Activated T-cell treated with anti-CD3 and anti-CD28 coated beads, Interleukin-2, amount 50 U/mL, for 24 hours (primary cell): Measurements from ENCODE around the gene SLC22A23.

ENCODE experiments used
- DNase-seq: peaks from one replicate; pipeline ENCODE4 v3.0.0-alpha.2; 2020
- H3K27ac Mint-ChIP-seq: 2 replicates; pipeline ENCODE4 v1.8.0; 2020; ENCODE audit warnings: mild to moderate bottlenecking, mixed read lengths
- H3K27me3 Mint-ChIP-seq: 2 replicates; pipeline ENCODE4 v1.8.0; 2020; ENCODE audit warnings: mixed read lengths
- H3K36me3 Mint-ChIP-seq: 2 replicates; pipeline ENCODE4 v1.8.0; 2020; ENCODE audit warnings: low read depth, mixed read lengths
- H3K4me1 Mint-ChIP-seq: 2 replicates; pipeline ENCODE4 v1.8.0; 2020; ENCODE audit warnings: low read depth, mixed read lengths
- H3K4me3 Mint-ChIP-seq: 2 replicates; pipeline ENCODE4 v1.8.0; 2020; ENCODE audit warnings: mild to moderate bottlenecking, moderate library complexity, mixed read lengths
- H3K9me3 Mint-ChIP-seq: 2 replicates; pipeline ENCODE4 v1.8.0; 2020; ENCODE audit warnings: mixed read lengths

The SLC22A23 gene

GRCh38 chr6:3361312-3362037 is 95.4 kb downstream of the SLC22A23 start:
- Mint-ChIP-seq H3K4me3 (no peak overlapping the region), H3K27me3 (no peaks in the 10 kb centered on the region), H3K9me3 (no peaks in the 10 kb centered on the region), H3K27ac (no peak overlapping the region), H3K36me3 (no peaks in the 10 kb centered on the region), H3K4me1 (peaks cover 3% of the 10 kb centered on the region)
- DNase-seq: no peak

- H3K4me1 Mint-ChIP-seq: peaks cover 9% of the 10 kb centered on the region
- H3K9me3 Mint-ChIP-seq: no peaks in the 10 kb centered on the region
- H3K4me3 Mint-ChIP-seq: no peak overlapping the region
- DNase-seq: no peak
- H3K27ac Mint-ChIP-seq: no peak overlapping the region
- no peaks in the 10 kb centered on the region for H3K36me3 Mint-ChIP-seq
- no peaks in the 10 kb centered on the region for H3K27me3 Mint-ChIP-seq
These were observed 96.2 kb downstream of the SLC22A23 start for GRCh38 chr6:3360727-3361045.

- H3K4me1 Mint-ChIP-seq: peaks cover 13% of the 10 kb centered on the region
- no peaks in the 10 kb centered on the region for H3K27me3 Mint-ChIP-seq
- no peaks in the 10 kb centered on the region for H3K36me3 Mint-ChIP-seq
- no peak overlapping the region for H3K27ac Mint-ChIP-seq
- H3K4me3 Mint-ChIP-seq: no peak overlapping the region
- DNase-seq: no peak
- no peaks in the 10 kb centered on the region for H3K9me3 Mint-ChIP-seq
These were observed 96.7 kb downstream of the SLC22A23 start for GRCh38 chr6:3359973-3360726.

GRCh38 chr6:3359101-3359752 is 97.6 kb downstream of the SLC22A23 start:
- peaks cover 15% of the 10 kb centered on the region for H3K4me1 Mint-ChIP-seq
- no peaks in the 10 kb centered on the region for H3K27me3 Mint-ChIP-seq
- no peak overlapping the region for H3K27ac Mint-ChIP-seq
- no peaks in the 10 kb centered on the region for H3K36me3 Mint-ChIP-seq
- no peaks in the 10 kb centered on the region for H3K9me3 Mint-ChIP-seq
- DNase-seq: no peak
- no peak overlapping the region for H3K4me3 Mint-ChIP-seq

GRCh38 chr6:3358413-3359100 is 98.3 kb downstream of the SLC22A23 start:
- Mint-ChIP-seq H3K36me3 (no peaks in the 10 kb centered on the region), H3K9me3 (no peaks in the 10 kb centered on the region), H3K4me1 (peaks cover 15% of the 10 kb centered on the region), H3K27me3 (no peaks in the 10 kb centered on the region), H3K4me3 (no peak overlapping the region), H3K27ac (no peak overlapping the region)
- no peak for DNase-seq

- Mint-ChIP-seq H3K36me3 (no peaks in the 10 kb centered on the region), H3K9me3 (no peaks in the 10 kb centered on the region), H3K4me3 (no peak overlapping the region), H3K27me3 (no peaks in the 10 kb centered on the region), H3K27ac (no peak overlapping the region), H3K4me1 (peaks cover 15% of the 10 kb centered on the region)
- DNase-seq: no peak
These were observed 99.2 kb downstream of the SLC22A23 start for GRCh38 chr6:3357678-3358077.

- Mint-ChIP-seq H3K27me3 (no peaks in the 10 kb centered on the region), H3K36me3 (no peaks in the 10 kb centered on the region), H3K4me1 (peaks cover 15% of the 10 kb centered on the region), H3K9me3 (no peaks in the 10 kb centered on the region), H3K4me3 (peak overlapping the region; percentile 54), H3K27ac (peak overlapping the region; percentile 30)
- no peak for DNase-seq
These were observed 99.9 kb downstream of the SLC22A23 start for GRCh38 chr6:3356824-3357420.

GRCh38 chr6:3356056-3356823 is 100.6 kb downstream of the SLC22A23 start:
- peak; percentile 68 for DNase-seq
- H3K4me3 Mint-ChIP-seq: peak overlapping the region; percentile 54
- peak overlapping the region; percentile 30 for H3K27ac Mint-ChIP-seq
- peaks cover 15% of the 10 kb centered on the region for H3K4me1 Mint-ChIP-seq
- H3K36me3 Mint-ChIP-seq: no peaks in the 10 kb centered on the region
- H3K27me3 Mint-ChIP-seq: no peaks in the 10 kb centered on the region
- H3K9me3 Mint-ChIP-seq: no peaks in the 10 kb centered on the region

GRCh38 chr6:3355358-3356055 is 101.3 kb downstream of the SLC22A23 start:
- DNase-seq: no peak
- Mint-ChIP-seq H3K36me3 (no peaks in the 10 kb centered on the region), H3K27me3 (no peaks in the 10 kb centered on the region)

GRCh38 chr6:3355011-3355357 is 101.9 kb downstream of the SLC22A23 start:
- Mint-ChIP-seq H3K36me3 (no peaks in the 10 kb centered on the region), H3K9me3 (no peaks in the 10 kb centered on the region), H3K4me3 (no peak overlapping the region), H3K27ac (no peak overlapping the region), H3K27me3 (no peaks in the 10 kb centered on the region), H3K4me1 (peaks cover 15% of the 10 kb centered on the region)
- DNase-seq: no peak

More at GRCh38 chr6:3355358-3356055, 101.3 kb downstream of the SLC22A23 start:
- Mint-ChIP-seq H3K4me3 (peak overlapping the region; percentile 57), H3K9me3 (no peaks in the 10 kb centered on the region), H3K4me1 (peaks cover 15% of the 10 kb centered on the region), H3K27ac (peak overlapping the region; percentile 80)

- H3K9me3 Mint-ChIP-seq: no peaks in the 10 kb centered on the region
- H3K36me3 Mint-ChIP-seq: no peaks in the 10 kb centered on the region
- H3K27me3 Mint-ChIP-seq: peaks cover 2% of the 10 kb centered on the region
- H3K4me3 Mint-ChIP-seq: no peak overlapping the region
- H3K4me1 Mint-ChIP-seq: peaks cover 16% of the 10 kb centered on the region
- no peak for DNase-seq
- no peak overlapping the region for H3K27ac Mint-ChIP-seq
These were observed 102.9 kb downstream of the SLC22A23 start for GRCh38 chr6:3353939-3354338.

GRCh38 chr6:3353213-3353903 is 103.5 kb downstream of the SLC22A23 start:
- H3K36me3 Mint-ChIP-seq: no peaks in the 10 kb centered on the region
- peaks cover 2% of the 10 kb centered on the region for H3K27me3 Mint-ChIP-seq
- no peak for DNase-seq
- H3K4me3 Mint-ChIP-seq: no peak overlapping the region
- H3K9me3 Mint-ChIP-seq: no peaks in the 10 kb centered on the region
- H3K27ac Mint-ChIP-seq: no peak overlapping the region
- peaks cover 16% of the 10 kb centered on the region for H3K4me1 Mint-ChIP-seq

GRCh38 chr6:3352678-3353077 is 104.2 kb downstream of the SLC22A23 start:
- peaks cover 16% of the 10 kb centered on the region for H3K4me1 Mint-ChIP-seq
- no peak overlapping the region for H3K4me3 Mint-ChIP-seq
- peaks cover 2% of the 10 kb centered on the region for H3K27me3 Mint-ChIP-seq
- no peaks in the 10 kb centered on the region for H3K9me3 Mint-ChIP-seq
- no peaks in the 10 kb centered on the region for H3K36me3 Mint-ChIP-seq
- no peak overlapping the region for H3K27ac Mint-ChIP-seq
- no peak for DNase-seq
